COLO668 (cell line): ENCODE measurements around the gene SYT5.
A peak's percentile ranks its signal among the peaks of the same experiment; 100 is the strongest.
"Not testable (repeated sequence)": the region's sequence is repeated elsewhere in the genome, so short reads cannot be mapped to it uniquely, and the experiment has no call there.

Experiments
- DNase-seq: peaks from one replicate; lab custom pipeline; 2025; ENCODE audit not compliant: unreplicated experiment; lab: John Stamatoyannopoulos, UW

The SYT5 gene

DNA sequence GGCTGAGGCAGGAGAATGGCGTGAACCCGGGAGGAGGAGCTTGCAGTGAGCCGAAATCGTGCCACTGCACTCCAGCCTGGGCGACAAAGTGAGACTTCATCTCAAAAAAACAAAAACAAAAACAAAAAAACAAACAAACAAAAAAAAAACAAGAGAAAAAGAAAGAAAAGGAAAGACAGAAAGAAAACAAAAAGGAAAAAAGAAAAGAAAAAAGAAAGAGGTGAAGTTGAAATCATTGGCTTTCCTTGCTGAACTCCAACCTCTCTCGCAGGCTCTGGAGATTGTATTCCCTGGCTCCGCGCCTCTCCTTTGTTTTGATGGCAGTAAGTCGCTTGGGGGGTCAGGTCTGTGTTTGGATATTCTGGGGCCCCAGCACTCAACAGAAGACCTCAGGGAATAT lies 7.8 kb downstream of the SYT5 start:
- not testable (repeated sequence) for DNase-seq

DNA sequence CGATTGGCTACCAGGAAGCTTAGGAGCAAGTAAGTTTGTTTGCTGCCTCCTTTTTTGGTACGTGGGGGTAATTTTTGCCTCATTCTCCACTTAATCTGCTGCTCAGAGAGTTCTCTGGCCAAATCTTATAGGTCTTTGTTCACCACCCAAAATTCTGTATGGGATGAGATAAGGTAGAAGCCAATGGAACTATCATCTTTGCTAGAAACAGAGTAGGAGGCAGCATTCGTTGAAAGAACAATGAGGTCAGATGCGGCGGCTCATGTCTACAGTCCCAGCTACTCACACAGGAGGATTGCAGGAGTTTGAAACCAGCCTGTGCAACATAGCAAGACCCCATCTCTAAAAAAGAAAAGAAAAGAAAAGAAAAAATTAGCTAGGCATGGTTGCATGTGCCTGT lies 8.6 kb downstream of the SYT5 start:
- no peak for DNase-seq

DNA sequence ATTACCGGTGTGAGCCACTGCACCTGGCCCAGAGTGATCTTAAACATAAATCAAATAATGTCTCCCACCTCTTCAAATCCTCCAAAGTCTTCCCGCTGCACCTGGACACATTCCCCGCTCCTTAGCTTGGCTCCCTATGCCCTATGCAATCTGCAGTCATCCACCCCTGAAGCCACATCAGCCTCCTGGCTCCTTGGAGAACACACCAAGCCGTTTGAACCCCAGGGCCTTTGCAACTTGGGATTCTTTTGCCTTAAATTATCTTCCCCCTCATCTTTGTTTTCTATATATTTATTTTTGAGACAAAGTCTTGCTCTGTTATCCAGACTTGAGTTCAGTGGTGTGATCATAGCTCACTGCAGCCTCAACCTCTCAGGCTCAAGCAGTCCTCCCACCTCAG lies 11.0 kb downstream of the SYT5 start:
- no peak for DNase-seq

- peak; percentile 96 for DNase-seq
Measured at GRCh38 chr19:55166530-55167268, 13.4 kb downstream of the SYT5 start, which contains the start of gene DNAAF3. DNAAF3 (minus strand) TSS chr19:55166613; CDS start chr19:55166413, 200 bp downstream.

DNA sequence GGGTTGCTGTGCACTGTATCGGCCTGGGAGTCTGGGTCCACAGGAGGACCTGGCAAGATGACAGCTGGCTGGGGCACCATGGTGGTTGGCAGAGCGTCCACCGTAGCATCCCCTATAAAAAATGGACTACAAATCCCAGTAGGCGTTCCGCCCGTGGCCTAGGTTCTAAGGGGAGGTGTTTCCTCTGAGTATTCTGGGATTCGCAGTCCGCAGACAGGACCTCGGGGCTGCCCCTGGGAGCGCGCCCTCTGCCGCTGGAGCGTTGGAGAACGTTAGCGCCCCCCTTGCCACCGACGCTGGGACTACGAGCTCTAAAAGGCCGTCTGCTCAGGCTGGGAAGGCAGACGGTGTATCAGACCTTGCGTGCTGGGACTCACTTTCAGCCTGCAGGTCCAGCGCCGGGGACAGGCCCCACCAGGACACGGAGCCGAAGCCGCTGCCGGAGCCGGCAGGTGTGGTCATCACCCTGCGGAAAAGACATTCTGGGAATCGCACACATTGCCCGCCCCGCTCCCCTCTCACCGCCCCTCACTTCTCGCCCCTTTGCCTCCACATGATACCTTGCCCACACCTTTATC lies 14.0 kb downstream of the SYT5 start:
- peak; percentile 74 for DNase-seq

DNA sequence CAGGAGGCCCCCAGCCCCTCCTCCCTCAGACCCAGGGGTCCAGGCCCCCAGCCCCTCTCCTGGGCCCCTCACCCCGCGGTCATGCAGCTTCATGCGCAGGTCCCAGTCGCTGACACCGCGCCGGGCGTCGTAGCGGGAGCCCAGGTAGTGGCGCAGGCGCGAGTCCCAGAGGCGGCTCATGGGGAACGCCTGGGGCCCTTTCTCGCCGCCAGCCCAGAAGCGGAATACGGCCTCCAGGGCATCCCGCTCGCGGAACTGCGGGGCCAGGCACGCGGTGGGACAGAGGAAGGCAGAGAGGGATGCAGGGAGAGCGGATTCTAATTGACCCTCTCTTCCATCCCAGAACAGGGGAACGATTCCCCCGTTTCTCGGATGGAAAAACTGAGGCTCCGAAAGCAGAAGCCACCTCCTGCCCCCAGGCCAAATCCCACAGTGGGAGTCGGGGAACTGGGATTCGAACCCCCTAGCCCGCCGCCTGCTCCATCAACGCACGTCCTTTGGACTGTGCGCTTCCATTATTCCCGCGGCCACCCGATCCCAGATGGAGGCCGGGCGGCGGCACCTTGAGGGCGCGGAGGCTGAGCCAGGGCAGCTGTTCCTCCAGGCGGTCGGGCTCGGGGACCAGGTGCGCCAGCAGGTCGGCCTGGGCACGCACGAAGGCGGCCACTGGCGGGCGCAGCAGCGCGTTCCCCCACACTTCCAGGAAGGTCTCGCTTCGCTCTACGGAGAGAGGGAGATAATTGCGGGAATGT lies 18.3 kb downstream of the SYT5 start:
- peak; percentile 67 for DNase-seq

- no peak for DNase-seq
Measured at GRCh38 chr19:55160986-55161365, 19.1 kb downstream of the SYT5 start.

DNA sequence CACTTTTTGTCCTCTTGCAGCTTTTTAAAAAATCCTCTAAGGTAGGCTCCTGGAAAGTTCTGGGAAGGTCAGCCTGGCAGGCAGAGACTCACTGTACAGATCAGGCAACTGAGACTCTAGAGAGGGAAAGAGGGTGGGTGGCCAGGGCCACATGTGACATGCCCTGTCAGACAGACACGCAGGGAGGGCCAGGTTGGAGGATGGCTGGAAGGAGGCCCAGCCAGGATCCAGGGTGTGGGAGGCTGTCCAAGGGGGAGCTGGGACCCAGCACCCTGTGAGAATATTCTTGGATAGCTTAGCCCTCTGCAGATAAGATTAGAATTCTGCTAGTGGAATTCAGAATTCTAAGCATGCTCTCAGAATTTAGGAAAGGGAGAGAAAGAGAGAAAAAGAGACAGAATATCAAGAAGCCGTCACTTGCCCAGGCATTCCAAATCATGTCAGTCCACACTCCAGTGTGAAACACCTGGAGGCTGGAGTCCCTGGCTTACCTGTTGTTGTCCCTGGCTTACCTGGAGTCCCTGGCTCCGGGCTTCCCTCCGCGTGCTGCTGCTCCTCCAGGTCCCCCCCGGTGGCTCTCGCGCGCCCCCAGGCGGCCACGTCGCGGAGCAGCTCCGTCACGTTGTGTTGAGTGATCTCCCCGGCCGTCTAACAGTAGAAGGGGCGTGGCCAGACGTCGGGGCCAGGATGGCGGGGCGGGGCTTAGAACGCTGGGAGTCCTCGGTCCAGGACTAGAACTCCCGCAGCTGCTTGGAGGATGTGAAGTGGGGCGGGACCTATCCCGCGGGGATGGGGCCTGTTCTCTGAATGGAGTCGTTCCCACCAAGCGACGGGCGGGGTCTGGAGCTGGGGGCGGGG lies 19.7 kb downstream of the SYT5 start:
- DNase-seq, result peak; percentile 94

- DNase-seq, result no peak
Measured at GRCh38 chr19:55158848-55159749, 21.0 kb downstream of the SYT5 start.

- no peak for DNase-seq
Measured at GRCh38 chr19:55158423-55158822, 21.7 kb downstream of the SYT5 start.

DNA sequence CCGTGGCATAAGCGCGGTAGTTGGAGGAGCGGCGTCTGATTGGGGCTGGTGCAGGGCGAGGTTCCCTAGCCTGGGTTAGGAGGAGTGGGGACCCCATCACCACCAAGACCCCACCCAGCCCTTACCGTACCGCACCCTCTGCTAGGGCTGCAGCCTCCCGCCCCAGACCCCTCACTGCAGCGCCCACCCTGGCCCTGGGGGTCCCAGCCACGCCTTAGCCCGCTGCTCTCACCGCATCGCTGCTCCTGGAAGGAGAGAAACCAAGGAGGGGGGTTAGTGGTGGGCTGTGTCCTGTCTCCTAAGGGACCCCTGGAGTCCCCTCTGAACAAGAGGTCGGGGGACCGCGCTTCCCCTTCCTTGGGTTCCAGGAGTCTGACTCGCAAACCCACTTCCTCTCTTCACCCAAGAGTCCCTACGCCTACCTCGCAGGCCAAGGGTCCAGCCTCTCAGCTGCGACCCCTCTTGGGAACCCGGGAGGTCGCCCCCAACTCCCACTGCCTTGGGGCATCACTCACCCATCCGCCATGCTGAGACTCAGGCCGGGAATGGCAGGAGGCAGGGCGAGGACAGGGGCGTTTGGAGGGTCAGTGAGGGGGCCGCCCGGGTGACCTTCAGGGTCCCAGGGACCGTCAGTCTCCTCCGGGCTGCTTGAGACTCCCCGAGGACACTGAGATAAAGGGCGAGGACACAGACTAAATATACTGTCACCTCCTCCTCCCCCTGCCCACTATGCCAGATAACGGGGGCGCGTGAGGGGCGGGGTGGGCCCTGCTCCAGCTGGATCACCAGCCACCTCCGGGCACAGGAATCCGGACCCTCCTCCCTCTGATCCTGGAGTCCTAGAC lies 22.8 kb downstream of the SYT5 start, which contains the start of gene TNNI3:
Gene TNNI3 (minus strand): TSS at position 669 of the 845 bp plus-strand sequence. CDS start 143 bp downstream, at position 526.
- DNase-seq, result no peak

- DNase-seq, result peak; percentile 68
Measured at GRCh38 chr19:55156202-55157063, 23.7 kb downstream of the SYT5 start.

DNA sequence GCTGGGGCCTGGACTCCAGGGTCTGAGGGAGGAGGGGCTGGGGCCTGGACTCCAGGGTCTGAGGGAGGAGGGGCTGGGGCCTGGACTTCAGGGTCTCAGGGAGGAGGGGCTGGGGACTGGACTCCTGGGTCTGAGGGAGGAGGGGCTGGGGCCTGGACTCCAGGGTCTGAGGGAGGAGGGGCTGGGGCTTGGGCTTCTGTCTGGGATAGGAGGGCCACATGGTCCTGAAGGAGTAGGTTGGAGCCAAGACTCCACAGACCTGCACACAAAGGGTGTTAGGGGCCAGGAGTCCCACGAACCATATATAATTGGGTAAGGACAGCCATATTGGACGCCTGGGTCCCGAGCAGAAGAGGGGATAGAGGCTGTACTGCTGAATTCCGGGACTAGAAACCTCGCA lies 24.3 kb downstream of the SYT5 start:
- not testable (repeated sequence) for DNase-seq

DNA sequence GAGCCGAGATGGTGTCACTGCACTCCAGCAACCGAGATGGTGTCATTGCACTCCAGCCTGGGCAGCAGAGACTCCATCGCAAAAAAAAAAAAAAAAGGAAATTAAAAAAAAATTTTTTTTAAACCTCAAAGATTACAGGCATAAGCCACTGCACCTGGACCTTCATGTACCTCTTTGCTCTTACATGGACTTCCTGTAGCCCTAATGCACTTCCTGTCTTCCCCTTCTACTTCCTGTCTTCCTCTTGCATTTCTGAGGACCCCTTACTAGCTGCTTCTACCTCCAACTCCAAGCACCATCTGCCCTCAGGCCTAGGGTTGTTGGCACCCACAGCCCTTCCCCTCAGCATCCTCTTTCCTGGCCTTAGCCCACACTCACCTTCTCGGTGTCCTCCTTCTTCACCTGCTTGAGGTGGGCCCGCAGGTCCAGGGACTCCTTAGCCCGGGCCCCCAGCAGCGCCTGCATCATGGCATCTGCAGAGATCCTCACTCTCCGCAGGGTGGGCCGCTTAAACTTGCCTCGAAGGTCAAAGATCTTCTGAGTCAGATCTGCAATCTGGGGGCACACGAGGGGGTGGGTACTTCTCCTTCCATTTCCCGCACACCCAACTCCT lies 26.3 kb downstream of the SYT5 start:
- no peak for DNase-seq

- no peak for DNase-seq
Measured at GRCh38 chr19:55152017-55152416, 28.1 kb downstream of the SYT5 start.

GRCh38 chr19:55149078-55150003 lies 30.7 kb downstream of the SYT5 start, which contains the start of gene TNNT1:
TNNT1 (minus strand) TSS chr19:55149206; CDS start chr19:55147157, 2,049 bp downstream.
- DNase-seq, result no peak
